ENCODE data around the gene LMO7. TPM values are rescaled to one million over a fixed set of nuclear protein-coding genes. Genes with fewer than 3 reads are reported as not detected.

LMO7 gene
- total and polyA plus RNA-seq, 2 of the 13 experiments (the other 11 are each of a cell fraction or from before 2014, with no cell fraction given), result 34.0 to 121 TPM

GRCh38 chr13:75636436-75637180, 478 bp downstream of the LMO7 start (continued):
- TF ChIP-seq THAP9 (CRISPR knock-in tag; IDR thresholded peaks at IDR 0.05; ENCODE audit: borderline replicate concordance) (peak; percentile 75; the same call in 1 of the 2 replicates), CCAR2 (optimal IDR thresholded peaks at IDR 0.05; ENCODE audit: low read depth, low read length) (no peak), KDM5B (CRISPR knock-in tag; IDR thresholded peaks at IDR 0.05; ENCODE audit: borderline replicate concordance) (peak; percentile 85), NR3C1 (CRISPR knock-in tag; IDR thresholded peaks at IDR 0.05) (no peak), ZBTB14 (CRISPR knock-in tag; IDR thresholded peaks at IDR 0.05) (no peak), ZSCAN21 (CRISPR knock-in tag; IDR thresholded peaks at IDR 0.05; ENCODE audit: borderline replicate concordance) (no peak), ZNF775 (CRISPR knock-in tag; IDR thresholded peaks at IDR 0.05; ENCODE audit: borderline replicate concordance) (no peak), RARG (CRISPR knock-in tag; IDR thresholded peaks at IDR 0.05; ENCODE audit: low read depth) (no peak), SNAI1 (CRISPR knock-in tag; IDR thresholded peaks at IDR 0.05; ENCODE audit: borderline replicate concordance) (peak; percentile 88; the same call in 1 of the 2 replicates), CHCHD3 (CRISPR knock-in tag; IDR thresholded peaks at IDR 0.05) (peak; percentile 70; the same call in 1 of the 2 replicates), TFE3 (CRISPR knock-in tag; IDR thresholded peaks at IDR 0.05) (0 out of 2 replicates have a peak, but pooled peaks have one; percentile 18), SRSF1 (optimal IDR thresholded peaks at IDR 0.05; ENCODE audit: low read depth, low read length) (no peak), NFE2 (CRISPR knock-in tag; IDR thresholded peaks at IDR 0.05) (0 out of 2 replicates have a peak, but pooled peaks have one; percentile 6), PITX1 (CRISPR knock-in tag; IDR thresholded peaks at IDR 0.05) (peak; percentile 37; the same call in 1 of the 2 replicates), PHF20 (CRISPR knock-in tag; IDR thresholded peaks at IDR 0.05) (no peak), ZNF609 (CRISPR knock-in tag; IDR thresholded peaks at IDR 0.05; ENCODE audit: borderline replicate concordance) (peak; percentile 30; the same call in 1 of the 2 replicates), RFXAP (CRISPR knock-in tag; IDR thresholded peaks at IDR 0.05; ENCODE audit: borderline replicate concordance) (no peak), HNRNPUL1 (IDR thresholded peaks at IDR 0.05; ENCODE audit: low read depth, low read length) (no peak)

Measured in HepG2 (cell line).